Vagina (tissue), 2 donors: Measurements from ENCODE around the gene WARS2. TPM values are rescaled to one million over a fixed set of nuclear protein-coding genes. Genes with fewer than 3 reads are reported as not detected.

ENCODE experiments used
- DNase-seq, 2 donors: peaks; one replicate each; pipeline ENCODE4 v3.0.0-alpha.2; 2017; ENCODE audit errors: extremely low spot score in 2 of 2
- H3K27ac ChIP-seq: fragments of 200-600 bp; sonication (generic); one replicate; pipeline ENCODE4 v1.5.1; 2019
- H3K27me3 ChIP-seq: fragments of 200-600 bp; sonication (generic); one replicate; pipeline ENCODE4 v1.5.1; 2019
- H3K36me3 ChIP-seq, 2 donors: fragments of 200-600 bp; sonication (generic); one replicate each; pipeline ENCODE4 v1.5.1; 2017 to 2019
- H3K4me1 ChIP-seq: fragments of 200-600 bp; sonication (generic); one replicate; pipeline ENCODE4 v1.5.1; 2019
- H3K4me3 ChIP-seq, 2 donors: fragments of 200-600 bp; sonication (generic); 1 replicate in 1 of 2; 2 replicates in 1 of 2; pipeline ENCODE4 v1.5.1; 2016 to 2019
- H3K9me3 ChIP-seq: fragments of 200-600 bp; sonication (generic); one replicate; pipeline ENCODE4 v1.5.1; 2019
- POLR2A ChIP-seq, 2 donors: fragments of 450-650 bp; IDR thresholded peaks; one replicate each; pipeline ENCODE4 v1.6.1; 2017; ENCODE audit warnings: antibody characterized with exemption in 2 of 2, mild to moderate bottlenecking in 2 of 2, moderate library complexity in 2 of 2
- POLR2AphosphoS5 ChIP-seq, 2 donors: sonication (generic); formaldehyde crosslinking; IDR thresholded peaks; one replicate each; pipeline ENCODE4 v1.9.0; 2017; ENCODE audit warnings: antibody characterized with exemption in 2 of 2, mild to moderate bottlenecking in 2 of 2, low read depth in 1 of 2; ENCODE audit not compliant: insufficient read depth in 1 of 2
- intact Hi-C: fragments of 100-400 bp; cut with DNase I; formaldehyde crosslinking; loops from one replicate; pipeline ENCODE4 v1.15.1; 2023
- total RNA-seq: library from RNA; depleted of rRNA; stranded (reverse); fragments of >200 nt; gene quantifications from one replicate; pipeline ENCODE4 v1.2.3, GENCODE V29; 2016
- TF ChIP-seq, protein P1 (sequence below), 3 experiments: fragments of 450-650 bp in 2 of 3; fragments of 200-600 bp in 1 of 3; sonication (generic) in 1 of 3; IDR thresholded peaks; one replicate each; pipeline ENCODE4 v1.5.1; 2017 to 2019; ENCODE audit warnings: antibody characterized with exemption in 3 of 3, mild to moderate bottlenecking in 2 of 3, moderate library complexity in 2 of 3

WARS2 gene
- total RNA-seq, 1 donor from 2014 or later, result 8.3 TPM

- H3K27ac ChIP-seq, result no peak overlapping the region
Observed at GRCh38 chr1:119103764-119104163, 36.7 kb downstream of the WARS2 start.

DNA sequence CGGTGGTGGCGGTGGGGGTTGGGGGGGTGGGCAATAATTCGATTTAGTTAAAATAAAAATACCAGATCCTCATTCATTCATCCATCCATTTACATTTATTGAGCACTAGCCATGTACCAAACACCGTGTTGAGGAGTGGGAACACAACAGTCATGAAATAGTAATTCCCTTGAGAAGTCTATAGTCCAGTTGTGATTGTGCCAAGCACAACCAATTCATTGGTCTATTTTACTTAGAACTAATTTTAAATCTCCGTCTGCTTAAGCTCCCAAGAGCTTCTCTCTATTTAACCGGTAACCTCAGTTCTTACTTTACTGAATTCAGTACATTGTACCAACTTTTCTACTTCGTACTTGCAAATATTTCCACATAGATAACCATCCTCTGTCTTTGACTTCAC lies 38.4 kb downstream of the WARS2 start:
- no peak for DNase-seq
- no peak overlapping the region for H3K4me3 ChIP-seq
- no peaks in the 10 kb centered on the region for H3K9me3 ChIP-seq
- H3K4me1 ChIP-seq, result peaks cover 11% of the 10 kb centered on the region
- no peaks in the 10 kb centered on the region for H3K36me3 ChIP-seq
- no peak for TF ChIP-seq POLR2AphosphoS5 (IDR thresholded peaks at IDR 0.05; ENCODE audit: insufficient read depth in 1 of 2, low read depth in 1 of 2)
- intact Hi-C loops, result no loop called here
- peak overlapping the region; percentile 53 for H3K27ac ChIP-seq
- no peaks in the 10 kb centered on the region for H3K27me3 ChIP-seq

More at GRCh38 chr1:119103764-119104163, 36.7 kb downstream of the WARS2 start:
- intact Hi-C loops, result no loop called here
- no peaks in the 10 kb centered on the region for H3K36me3 ChIP-seq
- H3K9me3 ChIP-seq, result no peaks in the 10 kb centered on the region
- TF ChIP-seq POLR2A (IDR thresholded peaks at IDR 0.05), result no peak
- TF ChIP-seq POLR2AphosphoS5 (IDR thresholded peaks at IDR 0.05; ENCODE audit: insufficient read depth in 1 of 2, low read depth in 1 of 2), result no peak
- TF ChIP-seq, protein P1, sequence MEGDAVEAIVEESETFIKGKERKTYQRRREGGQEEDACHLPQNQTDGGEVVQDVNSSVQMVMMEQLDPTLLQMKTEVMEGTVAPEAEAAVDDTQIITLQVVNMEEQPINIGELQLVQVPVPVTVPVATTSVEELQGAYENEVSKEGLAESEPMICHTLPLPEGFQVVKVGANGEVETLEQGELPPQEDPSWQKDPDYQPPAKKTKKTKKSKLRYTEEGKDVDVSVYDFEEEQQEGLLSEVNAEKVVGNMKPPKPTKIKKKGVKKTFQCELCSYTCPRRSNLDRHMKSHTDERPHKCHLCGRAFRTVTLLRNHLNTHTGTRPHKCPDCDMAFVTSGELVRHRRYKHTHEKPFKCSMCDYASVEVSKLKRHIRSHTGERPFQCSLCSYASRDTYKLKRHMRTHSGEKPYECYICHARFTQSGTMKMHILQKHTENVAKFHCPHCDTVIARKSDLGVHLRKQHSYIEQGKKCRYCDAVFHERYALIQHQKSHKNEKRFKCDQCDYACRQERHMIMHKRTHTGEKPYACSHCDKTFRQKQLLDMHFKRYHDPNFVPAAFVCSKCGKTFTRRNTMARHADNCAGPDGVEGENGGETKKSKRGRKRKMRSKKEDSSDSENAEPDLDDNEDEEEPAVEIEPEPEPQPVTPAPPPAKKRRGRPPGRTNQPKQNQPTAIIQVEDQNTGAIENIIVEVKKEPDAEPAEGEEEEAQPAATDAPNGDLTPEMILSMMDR (IDR thresholded peaks at IDR 0.05), result no peak
- DNase-seq, result no peak
- H3K4me3 ChIP-seq, result no peak overlapping the region
- H3K4me1 ChIP-seq, result peaks cover 11% of the 10 kb centered on the region
- H3K27me3 ChIP-seq, result no peaks in the 10 kb centered on the region

GRCh38 chr1:119101563-119101962 lies 38.9 kb downstream of the WARS2 start:
- H3K4me1 ChIP-seq, result peaks cover 11% of the 10 kb centered on the region
- H3K27ac ChIP-seq, result peak overlapping the region; percentile 53
- TF ChIP-seq POLR2A (IDR thresholded peaks at IDR 0.05) (no peak), POLR2AphosphoS5 (IDR thresholded peaks at IDR 0.05; ENCODE audit: insufficient read depth in 1 of 2, low read depth in 1 of 2) (no peak)
- TF ChIP-seq, protein P1 (IDR thresholded peaks at IDR 0.05), result no peak
- DNase-seq, result no peak
- no peaks in the 10 kb centered on the region for H3K9me3 ChIP-seq
- no peak overlapping the region for H3K4me3 ChIP-seq
- intact Hi-C loops, result no loop called here
- H3K36me3 ChIP-seq, result no peaks in the 10 kb centered on the region
- H3K27me3 ChIP-seq, result no peaks in the 10 kb centered on the region

GRCh38 chr1:119099775-119100174 lies 40.7 kb downstream of the WARS2 start:
- Histone ChIP-seq H3K36me3 (no peaks in the 10 kb centered on the region), H3K4me1 (peaks cover 11% of the 10 kb centered on the region), H3K27ac (no peak overlapping the region), H3K27me3 (no peaks in the 10 kb centered on the region), H3K9me3 (no peaks in the 10 kb centered on the region), H3K4me3 (no peak overlapping the region)
- no peak for TF ChIP-seq POLR2AphosphoS5 (IDR thresholded peaks at IDR 0.05; ENCODE audit: insufficient read depth in 1 of 2, low read depth in 1 of 2)
- TF ChIP-seq, protein P1 (IDR thresholded peaks at IDR 0.05), result no peak
- TF ChIP-seq POLR2A (IDR thresholded peaks at IDR 0.05), result no peak
- intact Hi-C loops, result no loop called here
- no peak for DNase-seq

GRCh38 chr1:119097380-119097779 lies 43.1 kb downstream of the WARS2 start:
- DNase-seq, result no peak
- Histone ChIP-seq H3K27me3 (no peaks in the 10 kb centered on the region), H3K9me3 (no peaks in the 10 kb centered on the region), H3K36me3 (no peaks in the 10 kb centered on the region), H3K4me1 (peaks cover 8% of the 10 kb centered on the region), H3K27ac (no peak overlapping the region), H3K4me3 (no peak overlapping the region)
- intact Hi-C loops, result no loop called here
- TF ChIP-seq, protein P1 (IDR thresholded peaks at IDR 0.05), result no peak
- TF ChIP-seq POLR2AphosphoS5 (IDR thresholded peaks at IDR 0.05; ENCODE audit: insufficient read depth in 1 of 2, low read depth in 1 of 2), result no peak
- TF ChIP-seq POLR2A (IDR thresholded peaks at IDR 0.05), result no peak
